Colon (tissue), 2 donors: Measurements from ENCODE around the gene SLU7.
A peak's percentile ranks its signal among the peaks of the same experiment; 100 is the strongest.
"Not testable (repeated sequence)": the region's sequence is repeated elsewhere in the genome, so short reads cannot be mapped to it uniquely, and the experiment has no call there.

Source experiments
- FAIRE-seq: peaks from 2 replicates; lab custom pipeline; 2012; peaks lifted over from hg19 to GRCh38; lab: Jason Lieb, UNC
- donor health status: control.
- donor health status: control.

The SLU7 gene

DNA sequence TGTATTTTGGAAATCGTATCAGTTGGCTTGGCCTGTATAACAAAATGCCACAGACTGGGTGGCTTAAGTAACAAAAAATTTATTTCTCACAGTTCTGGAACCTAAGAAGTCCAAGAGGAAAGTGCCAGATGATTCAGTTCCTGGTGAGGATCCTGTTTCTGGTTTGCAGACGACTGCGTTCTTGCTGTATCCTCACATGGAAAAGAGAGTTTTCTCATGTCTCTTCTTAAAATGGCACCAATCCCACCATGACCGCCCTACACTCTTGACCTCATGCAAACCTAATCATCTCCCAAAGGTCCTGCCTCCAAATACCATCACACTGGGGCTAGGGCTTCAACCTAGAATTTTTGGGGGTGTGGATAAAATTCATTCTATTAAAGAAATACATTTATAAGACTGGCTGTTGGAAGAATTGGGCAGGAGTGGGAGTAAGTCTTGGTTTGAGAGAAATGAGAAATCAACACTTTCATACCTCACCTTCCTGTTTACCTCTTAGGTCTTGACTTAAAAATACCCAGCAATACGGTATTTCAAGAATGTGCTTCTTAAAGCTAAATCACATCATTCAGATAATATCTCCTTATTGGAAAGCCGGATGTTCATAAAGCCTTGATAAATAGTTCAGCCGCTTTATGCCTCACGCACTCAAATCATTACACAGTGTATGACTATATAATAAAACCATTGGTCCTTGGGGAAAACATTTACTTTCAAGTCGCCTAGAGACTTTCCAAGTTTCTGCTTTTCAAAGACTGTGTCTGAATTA, 31.5 kb upstream of the SLU7 start:
- FAIRE-seq: no peak

DNA sequence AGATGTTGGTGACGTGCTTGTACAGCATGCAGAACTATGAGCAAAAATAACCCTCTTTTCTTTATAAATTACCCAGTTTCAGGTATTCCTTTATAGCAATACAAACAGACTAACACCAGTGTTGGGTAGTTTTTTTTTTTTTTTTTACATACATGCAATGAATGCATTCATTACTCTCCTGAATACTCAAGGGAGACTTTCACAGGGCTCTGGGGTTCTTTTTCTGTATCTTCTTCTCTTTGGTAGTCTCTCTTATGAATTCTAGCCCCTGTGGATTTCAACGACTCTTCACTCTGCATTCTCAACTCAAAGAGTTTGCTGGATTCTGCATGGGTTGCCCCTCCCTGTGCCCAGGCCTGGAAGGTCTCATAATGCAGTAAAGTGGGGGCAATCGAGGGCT, 30.6 kb upstream of the SLU7 start:
- FAIRE-seq: no peak

GRCh38 chr5:160448886-160449285, 30.0 kb upstream of the SLU7 start:
- FAIRE-seq: no peak

GRCh38 chr5:160445751-160446150, 26.9 kb upstream of the SLU7 start:
- no peak for FAIRE-seq

- FAIRE-seq: no peak
These were observed 26.3 kb upstream of the SLU7 start for GRCh38 chr5:160445132-160445531.

DNA sequence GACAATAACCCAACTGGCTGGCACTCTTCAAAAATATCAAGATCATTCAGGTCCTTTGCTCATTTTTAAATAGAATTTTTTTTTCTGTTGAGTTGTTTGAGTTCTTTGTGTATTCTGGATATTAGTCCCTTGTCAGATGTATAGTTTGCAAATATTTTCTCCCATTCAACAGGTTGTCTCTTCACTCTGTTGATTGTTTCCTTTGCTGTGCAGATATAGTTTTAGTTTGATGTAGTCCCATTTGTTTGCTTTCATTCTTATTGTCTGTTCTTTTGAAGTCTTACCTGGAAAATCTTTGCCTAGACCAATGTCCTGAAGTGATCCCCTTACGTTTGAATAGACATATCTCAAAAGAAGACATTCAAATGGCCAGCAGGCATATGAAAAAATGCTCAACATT, 25.5 kb upstream of the SLU7 start:
- no peak for FAIRE-seq

DNA sequence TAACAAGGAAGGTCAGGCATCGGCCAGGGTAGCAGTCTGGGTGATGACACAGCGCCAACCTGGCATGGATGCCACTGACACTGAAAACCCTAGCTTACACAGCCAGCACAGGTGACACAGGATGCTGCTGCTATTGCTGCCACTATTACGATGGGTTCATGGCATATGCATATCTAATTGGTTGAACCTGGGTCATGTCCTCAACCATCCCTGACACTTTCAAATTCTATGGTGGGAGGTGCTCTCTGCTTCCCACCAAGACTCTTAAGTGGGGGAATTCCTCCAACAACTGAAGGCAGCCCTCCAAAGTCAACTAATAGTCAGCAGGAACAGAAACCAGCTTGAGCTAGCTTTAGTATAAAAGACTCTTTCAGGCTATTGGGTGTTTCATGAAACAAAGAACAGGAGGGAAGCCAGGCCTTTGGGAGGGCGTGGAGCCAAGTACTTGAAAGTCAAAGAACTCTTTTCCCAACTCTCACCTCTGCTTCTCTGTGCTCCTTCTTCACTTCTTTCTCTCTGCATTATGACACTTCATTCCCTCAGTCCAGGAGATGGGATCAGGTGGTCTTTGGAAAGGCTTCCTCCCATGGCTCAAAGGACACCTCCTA, 24.0 kb upstream of the SLU7 start:
- FAIRE-seq: no peak

- no peak for FAIRE-seq
These were observed 22.5 kb upstream of the SLU7 start for GRCh38 chr5:160441311-160441781.

- no peak for FAIRE-seq
These were observed 20.3 kb upstream of the SLU7 start for GRCh38 chr5:160439205-160439600.

- FAIRE-seq: no peak
These were observed 19.7 kb upstream of the SLU7 start for GRCh38 chr5:160438316-160439204.

DNA sequence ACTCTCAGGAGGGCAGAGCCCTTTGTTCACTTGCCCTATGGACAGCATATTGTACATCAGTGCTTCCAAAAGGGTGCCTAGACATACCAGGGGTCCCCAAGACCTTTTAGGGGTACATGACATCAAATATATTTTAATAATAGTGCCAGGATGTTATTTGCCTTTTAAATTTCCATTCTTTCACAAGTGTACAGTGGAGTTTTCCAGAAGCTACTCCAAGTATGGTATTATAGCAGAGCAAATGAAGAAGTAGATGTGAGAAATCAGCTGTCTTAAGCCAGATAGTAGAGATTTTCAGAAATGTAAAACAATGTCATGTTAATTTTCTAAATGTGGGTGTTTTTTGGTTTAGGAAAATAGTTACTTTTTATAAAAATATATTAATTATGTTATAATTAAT, 18.4 kb upstream of the SLU7 start:
- FAIRE-seq: no peak

DNA sequence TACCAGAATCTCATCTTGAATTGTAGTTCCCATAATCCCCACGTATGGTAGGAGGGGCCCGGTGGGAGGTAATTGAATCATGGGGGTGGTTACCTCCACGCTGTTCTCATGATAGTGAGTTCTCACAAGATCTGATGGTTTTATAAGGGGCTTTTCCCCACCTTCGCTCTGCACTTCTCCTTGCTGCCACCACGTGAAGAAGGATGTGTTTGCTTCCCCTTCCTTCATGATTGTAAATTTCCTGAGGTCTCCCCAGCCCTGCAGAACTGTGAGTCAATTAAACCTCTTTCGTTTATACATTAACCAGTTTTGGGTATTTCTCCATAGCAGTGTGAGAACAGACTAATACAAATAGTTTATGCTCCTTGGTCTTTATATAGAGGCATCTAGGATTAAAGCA, 17.8 kb upstream of the SLU7 start:
- not testable (repeated sequence) for FAIRE-seq

GRCh38 chr5:160436017-160436416, 17.1 kb upstream of the SLU7 start:
- FAIRE-seq: no peak

DNA sequence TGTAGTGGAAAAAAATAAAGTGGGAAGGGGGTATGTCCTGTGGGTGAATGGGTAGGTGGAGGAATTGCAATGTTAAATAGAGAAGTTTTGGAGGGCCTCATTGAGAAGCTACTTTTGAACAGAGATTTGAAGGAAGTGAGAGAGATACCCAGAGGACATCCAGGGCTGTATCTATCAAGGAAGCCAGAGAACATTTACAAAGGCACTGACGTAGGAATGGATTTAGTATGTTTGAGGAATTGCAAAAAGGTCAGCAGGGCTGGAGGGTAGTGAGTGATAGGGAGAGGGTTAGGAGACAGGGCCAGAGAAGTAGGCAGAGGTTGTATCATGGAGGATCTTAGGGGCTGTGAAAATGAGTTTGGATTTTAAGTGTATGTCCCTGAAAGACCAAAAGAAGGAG, 16.7 kb upstream of the SLU7 start:
- FAIRE-seq: no peak

DNA sequence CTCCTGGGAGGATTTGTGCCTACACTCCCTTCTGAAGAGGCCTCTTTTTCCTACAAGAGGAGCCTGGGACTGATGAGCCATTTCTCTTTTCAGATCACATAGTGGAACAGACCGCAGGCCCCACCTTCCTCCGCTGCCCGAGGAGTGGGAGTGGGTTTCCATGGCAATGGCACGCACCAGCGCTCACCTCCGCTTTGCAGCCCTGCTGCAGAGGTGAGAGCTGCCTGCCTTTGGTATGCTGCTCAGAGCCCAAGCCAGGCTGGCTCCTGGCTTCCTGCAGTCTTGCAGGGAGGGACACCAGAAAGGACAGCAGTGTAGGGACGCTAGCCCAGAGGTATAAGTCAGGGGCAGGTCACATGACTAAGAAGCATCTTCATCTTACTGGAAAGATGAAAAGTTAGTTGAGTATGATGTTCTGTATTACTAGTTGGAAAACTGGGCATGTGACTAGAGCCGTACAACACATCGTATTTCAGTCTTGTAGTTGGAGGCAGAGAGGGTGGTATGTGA, 15.2 kb upstream of the SLU7 start:
- FAIRE-seq: no peak

DNA sequence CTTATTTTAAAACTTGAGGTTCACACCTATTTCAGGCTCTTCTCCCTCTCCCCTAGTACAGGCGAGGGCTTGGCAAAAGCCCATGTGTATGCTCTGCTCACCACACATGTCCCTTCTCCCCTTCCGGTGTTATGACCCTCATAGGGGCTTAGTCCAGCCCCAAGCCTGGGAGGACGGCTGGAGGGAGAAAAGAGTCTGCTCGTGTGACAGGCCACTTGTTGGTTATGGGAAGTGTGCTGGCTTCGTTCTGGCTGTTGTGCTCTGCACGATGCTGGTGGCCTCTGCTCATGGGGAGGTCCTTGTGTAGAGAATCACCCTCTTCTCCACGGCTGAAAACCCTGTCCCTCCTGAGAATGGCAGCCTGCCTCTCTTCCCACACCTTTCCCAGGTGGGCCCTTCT, 13.9 kb upstream of the SLU7 start:
- FAIRE-seq: no peak

DNA sequence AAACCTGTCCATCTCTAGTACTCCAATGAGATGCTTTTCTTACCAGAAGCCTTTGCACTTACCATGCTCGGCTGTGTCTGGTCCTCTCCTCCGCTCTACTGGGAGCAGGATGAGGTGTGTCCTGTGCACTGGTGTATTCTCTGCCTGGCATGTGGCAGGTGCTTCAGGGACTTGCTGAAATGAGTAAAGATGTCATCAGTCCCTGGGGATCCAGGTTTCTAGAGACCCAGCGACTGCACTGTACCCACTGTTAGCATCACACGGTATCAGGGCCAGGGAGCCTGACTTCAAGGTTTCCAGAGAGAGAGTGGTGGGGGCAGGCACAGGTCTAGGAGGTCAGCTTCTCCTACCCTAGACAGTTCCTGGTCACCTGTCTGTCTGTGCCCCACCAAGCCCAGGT, 13.3 kb upstream of the SLU7 start:
- no peak for FAIRE-seq

DNA sequence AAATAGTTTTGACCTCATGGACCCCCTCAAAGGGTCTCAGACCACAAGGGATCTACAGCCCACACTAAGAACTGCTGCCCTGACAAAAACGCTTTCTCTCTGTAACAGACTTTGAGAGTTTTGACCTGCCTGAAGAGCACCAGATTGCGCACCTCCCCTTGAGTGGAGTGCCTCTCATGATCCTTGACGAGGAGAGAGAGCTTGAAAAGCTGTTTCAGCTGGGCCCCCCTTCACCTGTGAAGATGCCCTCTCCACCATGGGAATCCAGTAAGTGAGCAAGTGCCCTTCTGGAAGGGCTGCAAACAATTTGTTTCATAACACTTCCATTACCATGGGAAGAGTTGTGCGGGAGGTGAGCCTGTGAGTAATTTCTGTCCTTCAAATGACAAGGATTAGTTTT, 8.7 kb upstream of the SLU7 start:
- FAIRE-seq: no peak

DNA sequence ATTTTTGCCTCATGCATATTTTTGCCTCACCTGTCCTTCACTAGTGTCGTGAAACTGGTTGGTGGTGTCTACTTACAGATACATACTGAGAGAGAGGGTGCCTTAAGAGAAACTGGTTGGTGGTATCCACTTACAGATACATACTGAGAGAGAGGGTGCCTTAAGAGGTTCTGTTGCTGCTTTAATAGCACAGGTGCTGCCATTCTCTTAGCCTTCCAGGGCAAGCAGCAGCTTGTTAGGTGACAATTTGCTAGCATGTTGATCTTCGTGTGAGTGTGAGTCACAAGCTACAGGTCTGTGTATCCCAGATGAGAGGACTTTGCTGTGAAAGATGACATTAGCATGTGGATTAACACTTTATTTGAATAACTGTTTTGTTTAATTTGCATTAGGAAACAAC, 4.2 kb upstream of the SLU7 start:
- no peak for FAIRE-seq

- FAIRE-seq: peak; percentile 80
These were observed 2.9 kb upstream of the SLU7 start, which contains the start of gene PTTG1 for GRCh38 chr5:160421625-160422258. Gene PTTG1, plus strand, starts transcription at chr5:160421855. Its CDS starts 458 bp downstream, at chr5:160422313.

DNA sequence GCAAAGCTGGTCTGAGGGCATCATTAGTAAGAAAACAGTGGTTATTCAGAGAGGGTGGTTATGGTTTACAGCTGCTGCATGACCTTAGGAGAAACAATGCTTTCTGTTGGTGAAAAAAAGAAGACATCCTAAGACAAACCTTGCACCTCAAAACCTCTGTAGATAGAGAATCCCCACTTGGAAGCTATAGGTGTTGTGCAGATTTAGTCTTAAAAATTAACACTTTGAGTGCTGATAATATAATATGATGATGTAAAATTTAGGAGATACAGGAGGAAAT, 1.4 kb upstream of the SLU7 start:
- FAIRE-seq: no peak
